Colonic mucosa (tissue), 4 donors: Measurements from ENCODE around the gene PSMC3. TPM values are rescaled to one million over a fixed set of nuclear protein-coding genes. Genes with fewer than 3 reads are reported as not detected.

Experiments used
- DNase-seq: peaks from one replicate; pipeline ENCODE4 v3.0.0-alpha.2; 2020
- H3K27ac ChIP-seq: fragments of 200-600 bp; one replicate; pipeline ENCODE4 v1.8.0; 2021
- H3K27me3 ChIP-seq: fragments of 200-600 bp; one replicate; pipeline ENCODE4 v1.8.0; 2021
- H3K36me3 ChIP-seq: fragments of 200-600 bp; one replicate; pipeline ENCODE4 v1.8.0; 2021
- H3K4me1 ChIP-seq: fragments of 200-600 bp; one replicate; pipeline ENCODE4 v1.8.0; 2021; ENCODE audit warnings: mild to moderate bottlenecking
- H3K4me3 ChIP-seq: fragments of 200-600 bp; one replicate; pipeline ENCODE4 v1.8.0; 2021
- H3K9ac ChIP-seq, 2 donors: one replicate each; pipeline ENCODE4 v1.7.0; 2013; ENCODE audit warnings: control low read depth in 2 of 2, low read depth in 2 of 2, low read length in 2 of 2
- H3K9me3 ChIP-seq: fragments of 200-600 bp; one replicate; pipeline ENCODE4 v1.8.0; 2021
- intact Hi-C: fragments of 100-400 bp; cut with DNase I; formaldehyde crosslinking; loops from one replicate; pipeline ENCODE4 v1.14.1; 2022
- total RNA-seq, 2 donors: library from RNA; stranded (reverse); fragmentation: NEBNext Ultra II Directional in 1 of 2; extraction: Animal tissue kit (Norgen Biotek cat#: 25700) in 1 of 2; gene quantifications; one replicate each; pipeline ENCODE4 v1.2.1, GENCODE V29; 2021
- TF ChIP-seq, protein P1 (sequence below): fragments of 200-600 bp; IDR thresholded peaks from one replicate; pipeline ENCODE4 v1.8.0; 2022; ENCODE audit warnings: antibody characterized with exemption, mild to moderate bottlenecking
- donor health status: healthy.
- donor health status: DM: no; HTN: no; CAD: no.
- donor health status: DM: no; HTN: no; CAD: no.

PSMC3 gene
- total RNA-seq, 2 donors from 2014 or later = 74.4 to 152 TPM

DNA sequence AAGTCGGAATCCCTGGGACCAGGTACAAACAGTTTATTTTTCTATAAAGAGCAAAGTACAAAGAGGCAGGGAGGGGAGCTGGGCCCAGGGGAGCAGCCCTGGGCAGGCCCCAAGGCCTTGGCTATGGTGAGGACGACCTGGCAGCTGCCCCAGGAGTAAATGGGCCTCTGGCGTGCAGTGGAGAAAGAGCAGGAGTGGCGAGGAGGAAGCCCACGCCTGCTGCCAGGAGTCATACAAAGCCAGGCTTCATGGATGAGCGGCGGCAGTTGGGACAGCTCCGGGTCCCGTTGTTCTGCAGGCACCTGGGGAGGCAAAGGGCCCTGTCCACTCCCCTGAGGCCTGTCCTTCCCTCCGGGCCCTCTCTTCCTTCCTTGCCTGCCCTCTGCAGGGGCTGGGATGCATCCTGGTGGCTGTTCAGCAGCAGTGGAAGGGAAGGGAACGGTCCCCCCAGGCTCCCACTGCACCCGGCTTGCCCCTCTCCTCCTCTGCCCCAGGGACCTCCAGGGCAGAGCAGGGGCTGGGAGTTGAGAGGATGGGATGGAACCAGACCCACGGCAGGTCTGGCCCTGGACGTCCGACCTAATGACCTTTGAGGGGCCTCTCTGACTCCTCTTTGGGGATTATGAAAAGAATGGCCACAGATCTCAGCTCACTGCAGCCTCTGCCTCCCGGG, 11.6 kb upstream of the PSMC3 start:
- DNase-seq = no peak
- no peaks in the 10 kb centered on the region for H3K36me3 ChIP-seq
- H3K9ac ChIP-seq = no peak overlapping the region
- TF ChIP-seq, protein P1, sequence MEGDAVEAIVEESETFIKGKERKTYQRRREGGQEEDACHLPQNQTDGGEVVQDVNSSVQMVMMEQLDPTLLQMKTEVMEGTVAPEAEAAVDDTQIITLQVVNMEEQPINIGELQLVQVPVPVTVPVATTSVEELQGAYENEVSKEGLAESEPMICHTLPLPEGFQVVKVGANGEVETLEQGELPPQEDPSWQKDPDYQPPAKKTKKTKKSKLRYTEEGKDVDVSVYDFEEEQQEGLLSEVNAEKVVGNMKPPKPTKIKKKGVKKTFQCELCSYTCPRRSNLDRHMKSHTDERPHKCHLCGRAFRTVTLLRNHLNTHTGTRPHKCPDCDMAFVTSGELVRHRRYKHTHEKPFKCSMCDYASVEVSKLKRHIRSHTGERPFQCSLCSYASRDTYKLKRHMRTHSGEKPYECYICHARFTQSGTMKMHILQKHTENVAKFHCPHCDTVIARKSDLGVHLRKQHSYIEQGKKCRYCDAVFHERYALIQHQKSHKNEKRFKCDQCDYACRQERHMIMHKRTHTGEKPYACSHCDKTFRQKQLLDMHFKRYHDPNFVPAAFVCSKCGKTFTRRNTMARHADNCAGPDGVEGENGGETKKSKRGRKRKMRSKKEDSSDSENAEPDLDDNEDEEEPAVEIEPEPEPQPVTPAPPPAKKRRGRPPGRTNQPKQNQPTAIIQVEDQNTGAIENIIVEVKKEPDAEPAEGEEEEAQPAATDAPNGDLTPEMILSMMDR = no peak
- H3K9me3 ChIP-seq = no peaks in the 10 kb centered on the region
- no peak overlapping the region for H3K27ac ChIP-seq
- intact Hi-C loops = no loop called here
- H3K27me3 ChIP-seq = no peaks in the 10 kb centered on the region
- H3K4me3 ChIP-seq = no peak overlapping the region
- H3K4me1 ChIP-seq = no peaks in the 10 kb centered on the region

DNA sequence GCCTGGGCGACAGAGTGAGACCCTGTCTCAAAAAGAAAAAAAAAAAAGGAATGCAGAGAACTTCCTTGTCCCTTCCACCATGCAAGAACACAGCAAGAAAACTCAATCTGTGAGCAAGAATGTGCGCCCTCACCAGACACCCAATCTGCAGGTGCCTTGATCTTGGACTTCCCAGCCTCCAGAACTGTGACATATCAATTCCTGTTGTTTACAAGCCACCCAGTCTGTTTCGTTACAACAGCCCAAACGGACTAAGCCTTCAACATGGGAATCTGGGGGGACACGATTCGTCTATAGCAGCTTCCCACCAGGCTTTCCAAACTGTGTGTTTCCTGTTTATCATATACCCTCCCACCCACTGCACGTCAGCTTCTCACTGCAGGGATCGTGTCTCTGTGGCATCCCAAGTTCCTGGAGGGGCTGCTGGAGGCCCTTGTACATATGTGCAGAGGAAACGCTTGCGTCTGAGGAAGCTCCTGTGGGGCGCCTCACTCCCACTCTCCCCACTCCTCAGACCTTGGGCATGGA, 11.0 kb upstream of the PSMC3 start:
- TF ChIP-seq, protein P1 = no peak
- Histone ChIP-seq H3K36me3 (no peaks in the 10 kb centered on the region), H3K9ac (no peak overlapping the region), H3K27me3 (no peaks in the 10 kb centered on the region), H3K4me3 (no peak overlapping the region), H3K9me3 (no peaks in the 10 kb centered on the region), H3K4me1 (no peaks in the 10 kb centered on the region), H3K27ac (no peak overlapping the region)
- intact Hi-C loops = no loop called here
- DNase-seq = no peak

DNA sequence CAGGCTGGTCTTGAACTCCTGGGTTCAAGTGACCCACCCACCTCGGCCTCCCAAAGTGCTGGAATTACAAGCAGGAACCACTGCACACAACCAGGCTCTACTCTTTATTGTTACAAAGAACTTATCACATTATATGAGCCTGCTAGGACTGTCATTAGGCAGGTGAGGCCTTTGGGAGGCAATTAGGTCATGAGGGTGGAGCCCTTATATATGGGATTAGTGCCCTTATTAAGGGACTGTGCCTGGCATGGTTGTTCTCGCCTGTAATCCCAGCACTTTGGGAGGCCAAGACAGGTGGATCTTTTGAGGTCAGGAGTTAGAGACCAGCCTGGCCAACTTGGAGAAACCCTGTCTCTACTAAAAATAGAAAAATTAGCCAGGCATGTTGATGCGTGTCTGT, 10.5 kb upstream of the PSMC3 start:
- H3K27ac ChIP-seq = no peak overlapping the region

DNA sequence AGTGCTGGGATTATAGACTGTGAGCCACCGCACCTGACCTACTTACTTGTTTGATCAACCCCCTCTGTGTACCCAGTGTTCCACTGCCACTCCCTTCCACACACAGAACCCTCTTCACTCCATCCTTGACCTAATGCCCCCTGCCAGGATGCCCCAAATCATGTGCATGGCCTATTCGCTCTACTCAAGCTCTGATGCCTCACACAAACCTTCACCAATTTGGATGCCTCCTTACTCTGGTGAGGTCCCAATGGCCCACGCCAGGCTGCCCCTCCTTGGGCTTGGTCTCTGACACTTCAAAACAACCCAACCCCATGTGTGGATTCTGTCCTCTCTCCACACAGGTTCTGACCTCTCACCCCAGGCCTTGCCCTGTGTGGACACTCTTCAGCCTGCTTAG, 9.4 kb upstream of the PSMC3 start:
- H3K4me3 ChIP-seq = no peak overlapping the region
- DNase-seq = no peak
- H3K27me3 ChIP-seq = no peaks in the 10 kb centered on the region
- intact Hi-C loops = no loop called here
- H3K27ac ChIP-seq = no peak overlapping the region
- no peak overlapping the region for H3K9ac ChIP-seq
- no peaks in the 10 kb centered on the region for H3K36me3 ChIP-seq
- H3K4me1 ChIP-seq = no peaks in the 10 kb centered on the region
- TF ChIP-seq, protein P1 = no peak
- H3K9me3 ChIP-seq = no peaks in the 10 kb centered on the region

More for the DNA sequence above, 10.5 kb upstream of the PSMC3 start:
- Histone ChIP-seq H3K36me3 (no peaks in the 10 kb centered on the region), H3K4me3 (no peak overlapping the region), H3K27me3 (no peaks in the 10 kb centered on the region), H3K4me1 (no peaks in the 10 kb centered on the region), H3K9me3 (no peaks in the 10 kb centered on the region), H3K9ac (no peak overlapping the region)
- DNase-seq = no peak
- TF ChIP-seq, protein P1 = no peak
- intact Hi-C loops = no loop called here

DNA sequence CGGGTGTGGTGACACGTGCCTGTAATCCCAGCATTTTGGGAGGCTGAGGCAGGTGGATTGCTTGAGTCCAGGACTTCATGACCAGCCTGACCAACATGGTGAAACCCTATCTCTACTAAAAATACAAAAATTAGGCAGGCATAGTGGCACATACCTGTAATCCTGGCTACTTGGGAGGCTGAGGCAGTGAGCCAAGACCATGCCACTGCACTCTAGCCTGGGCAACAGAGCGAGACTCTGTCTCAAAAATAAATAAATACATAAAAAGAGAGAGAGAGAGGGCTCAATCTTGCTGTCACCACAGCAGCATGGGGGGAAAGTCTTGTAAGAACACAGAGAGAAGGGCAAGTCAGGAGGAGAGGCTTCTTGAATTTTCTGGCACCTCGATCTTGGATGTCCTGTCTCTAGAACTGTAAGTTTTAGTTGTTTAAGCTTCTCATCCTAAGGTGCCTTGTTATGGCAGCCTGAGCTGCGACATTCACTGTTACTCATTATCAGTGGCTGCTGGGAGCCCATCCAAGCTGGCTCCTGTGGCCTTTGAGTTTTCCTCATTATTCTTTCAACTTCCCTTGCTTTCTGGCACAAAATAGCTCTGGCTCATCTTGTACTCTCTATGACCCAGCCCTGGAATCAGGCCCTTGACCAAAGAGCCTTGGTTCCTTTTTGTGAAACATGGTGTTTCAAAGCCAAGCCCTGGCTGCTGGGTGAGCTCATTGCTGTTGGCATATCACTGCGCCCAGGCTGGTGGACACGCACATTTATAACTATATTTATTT, 8.0 kb upstream of the PSMC3 start:
- Histone ChIP-seq H3K27ac (no peak overlapping the region), H3K27me3 (no peaks in the 10 kb centered on the region), H3K4me1 (no peaks in the 10 kb centered on the region), H3K4me3 (no peak overlapping the region), H3K36me3 (no peaks in the 10 kb centered on the region), H3K9ac (no peak overlapping the region), H3K9me3 (no peaks in the 10 kb centered on the region)
- no peak for DNase-seq
- TF ChIP-seq, protein P1 = no peak
- intact Hi-C loops = no loop called here
